NCI-H187 treated with DMSO at 0.1 percent for 48 hours (cell line): ENCODE data around the gene ADGRG1.

Experiments
- DNase-seq: peaks from one replicate; lab custom pipeline; 2025; lab: John Stamatoyannopoulos, UW

ADGRG1 gene

DNA sequence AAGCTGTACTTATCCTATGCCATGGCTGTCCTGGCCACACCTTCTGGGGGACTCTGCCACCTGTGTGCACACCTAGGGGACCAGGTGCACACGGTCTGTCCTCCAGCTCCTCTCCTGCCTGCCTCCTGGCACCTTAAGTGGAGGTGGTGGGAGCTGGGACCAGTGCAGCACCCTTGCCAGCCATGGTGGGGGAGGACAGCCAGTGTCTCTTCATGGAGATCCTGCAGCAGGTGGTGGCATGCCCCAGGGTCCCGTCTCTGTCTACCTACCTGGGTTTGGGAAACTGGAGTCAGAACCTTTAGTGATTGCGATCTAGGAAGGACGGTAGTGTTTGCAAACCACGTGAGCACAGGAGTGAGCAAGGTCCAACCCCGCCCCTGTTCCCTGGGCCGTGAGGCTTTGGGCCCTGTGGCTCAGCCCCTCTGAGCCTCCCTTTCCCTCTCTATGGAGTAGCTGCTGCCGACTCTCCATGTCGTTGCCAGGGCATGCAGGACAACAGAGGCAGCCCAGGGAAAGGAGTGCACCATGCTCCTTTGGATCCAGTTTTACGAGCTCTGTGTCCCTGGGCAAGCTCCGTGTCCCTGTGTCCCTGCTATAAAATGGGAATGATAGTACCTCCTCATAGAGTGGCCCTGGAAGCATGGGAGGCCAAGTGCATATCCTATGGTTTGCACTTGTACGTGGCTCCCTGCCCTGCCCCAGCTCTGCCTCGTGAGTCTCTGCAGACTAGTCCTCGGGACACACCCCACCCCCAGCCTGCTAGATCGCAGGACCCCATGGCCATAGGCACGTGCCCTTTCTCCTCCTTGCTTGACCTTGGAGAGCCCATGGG lies 7.1 kb downstream of the ADGRG1 start:
- no peak for DNase-seq

DNA sequence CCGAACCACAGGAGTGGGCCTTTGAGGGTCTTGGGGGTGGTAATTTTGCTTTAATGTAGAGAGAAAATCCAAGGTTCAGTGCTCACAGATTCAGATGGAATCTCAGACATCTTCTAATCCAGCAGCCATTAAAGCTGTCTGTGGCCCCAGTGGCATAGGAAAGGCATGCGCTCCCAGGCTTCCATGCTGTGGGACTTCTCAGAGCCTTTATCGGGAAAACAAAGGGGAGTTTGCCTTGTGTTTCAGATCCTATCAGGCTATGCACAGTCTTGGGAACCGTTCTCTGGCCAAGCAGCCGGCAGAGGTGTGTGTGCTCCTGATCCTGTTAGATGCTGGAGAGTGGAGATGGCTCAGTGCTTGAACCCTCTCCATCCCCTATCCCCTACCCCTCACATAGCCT lies 7.8 kb downstream of the ADGRG1 start:
- no peak for DNase-seq

DNA sequence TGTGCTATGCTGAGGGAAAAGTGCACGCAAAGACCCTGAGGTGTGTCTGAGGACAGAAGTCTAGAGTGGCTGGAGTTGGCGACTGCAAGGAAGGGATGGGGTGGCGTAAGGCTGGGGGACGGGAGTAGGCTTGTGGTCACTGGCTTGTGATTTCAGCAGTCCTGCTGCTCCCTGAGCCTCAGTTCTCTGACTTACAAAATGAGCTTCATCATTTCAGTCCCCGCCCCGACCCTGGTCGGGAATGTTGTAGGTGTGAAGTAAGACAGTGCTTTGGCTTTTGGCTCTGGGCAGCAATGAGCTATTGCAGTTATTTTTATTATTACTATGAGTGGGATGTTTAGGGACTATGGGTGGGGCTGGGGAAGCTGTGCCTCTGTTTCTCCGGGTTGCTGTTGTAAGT lies 8.6 kb downstream of the ADGRG1 start:
- DNase-seq: no peak

DNA sequence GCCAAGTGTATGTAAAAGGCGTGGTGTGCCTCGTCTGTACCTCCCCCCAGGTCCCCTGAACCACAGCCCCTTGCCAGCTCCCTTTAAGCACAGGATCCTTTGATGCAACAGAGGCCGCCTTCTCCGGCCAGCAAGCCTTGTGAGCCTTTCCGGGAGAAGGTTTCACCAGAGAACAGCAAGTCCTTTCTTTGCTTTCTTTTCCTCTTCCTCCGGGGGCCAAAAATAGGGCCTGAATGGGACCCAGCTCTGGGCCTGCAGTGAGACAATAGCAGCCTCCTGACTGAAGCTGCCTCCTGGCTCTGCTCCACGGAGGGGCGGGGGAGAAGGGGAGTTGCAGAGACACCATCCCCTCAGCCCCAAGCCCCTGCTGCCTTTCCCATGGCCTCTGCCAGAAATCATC lies 9.0 kb downstream of the ADGRG1 start:
- DNase-seq: no peak

DNA sequence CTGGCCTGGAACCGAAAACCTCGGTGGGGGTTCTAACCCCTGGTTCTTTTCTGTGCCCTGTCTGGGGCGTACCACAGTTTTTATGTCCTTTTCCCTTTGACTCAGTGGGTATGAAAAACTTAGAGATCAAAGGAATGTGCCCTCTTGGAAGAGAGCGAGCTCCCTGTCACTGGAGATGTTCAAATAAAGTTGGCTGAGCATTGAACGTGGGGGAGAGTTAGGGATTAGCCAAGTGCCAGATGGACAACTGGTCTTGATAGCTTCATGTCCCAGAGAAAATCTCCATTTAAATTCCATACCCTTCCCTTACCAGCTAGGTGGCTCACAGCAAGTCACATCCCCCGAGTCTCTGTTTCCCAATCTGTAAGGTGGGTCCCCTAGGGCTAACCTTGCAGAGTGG lies 9.5 kb downstream of the ADGRG1 start:
- DNase-seq: no peak

DNA sequence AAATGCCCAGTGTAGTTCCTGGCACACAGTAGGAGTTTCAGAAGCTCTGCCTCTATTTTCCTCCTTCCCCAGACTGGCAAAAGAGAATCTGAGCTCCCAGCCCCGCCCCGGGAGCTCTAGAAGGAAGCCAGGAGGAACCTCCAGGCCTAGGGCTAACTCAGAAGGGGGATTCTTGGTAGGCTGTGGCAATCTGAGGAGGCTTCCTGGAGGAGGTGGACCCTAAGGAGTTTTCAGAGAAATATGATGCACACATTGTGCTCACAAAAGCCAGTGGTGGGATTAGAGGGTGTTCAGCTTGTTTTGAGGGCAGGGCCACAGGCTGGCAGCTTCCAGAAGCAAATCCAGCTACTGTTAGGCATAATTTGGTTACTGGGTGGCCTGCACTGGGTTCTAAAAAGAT lies 10.0 kb downstream of the ADGRG1 start:
- DNase-seq: no peak

DNA sequence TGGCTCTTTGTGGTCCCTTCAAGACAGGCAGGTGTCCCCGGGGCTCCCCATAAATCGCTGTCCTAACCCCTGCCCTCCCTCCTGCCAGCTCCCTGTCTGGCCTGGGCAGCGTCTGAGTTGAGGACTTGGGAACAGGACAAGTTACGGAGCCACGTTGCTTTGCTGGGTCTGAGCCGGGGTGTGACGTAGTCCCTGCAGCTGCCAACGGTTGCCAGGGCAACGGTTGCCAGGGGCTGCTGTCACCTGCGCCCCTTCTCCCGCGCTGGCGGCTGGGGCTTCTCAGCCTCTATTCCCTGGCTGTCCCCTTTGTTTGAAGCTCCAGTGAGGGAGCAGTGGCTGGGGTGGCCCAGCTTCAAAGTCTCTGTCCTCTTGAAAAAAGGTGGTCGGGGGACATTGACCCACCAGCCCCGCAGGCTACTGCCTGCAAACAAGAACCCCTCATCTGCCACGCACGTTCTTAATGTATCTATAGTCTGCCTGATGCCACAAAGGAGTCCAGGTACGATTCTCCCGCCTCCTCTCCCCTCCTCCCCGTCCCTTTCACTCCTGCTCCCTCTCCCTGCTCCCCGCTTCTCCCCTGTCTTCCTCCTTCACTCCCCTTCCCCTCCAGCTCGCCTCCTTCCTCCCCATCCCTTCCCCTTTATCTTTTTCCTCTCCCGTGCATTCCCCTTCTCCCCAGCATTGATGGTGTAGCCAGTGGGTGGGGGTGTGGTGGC lies 10.9 kb downstream of the ADGRG1 start:
- no peak for DNase-seq

DNA sequence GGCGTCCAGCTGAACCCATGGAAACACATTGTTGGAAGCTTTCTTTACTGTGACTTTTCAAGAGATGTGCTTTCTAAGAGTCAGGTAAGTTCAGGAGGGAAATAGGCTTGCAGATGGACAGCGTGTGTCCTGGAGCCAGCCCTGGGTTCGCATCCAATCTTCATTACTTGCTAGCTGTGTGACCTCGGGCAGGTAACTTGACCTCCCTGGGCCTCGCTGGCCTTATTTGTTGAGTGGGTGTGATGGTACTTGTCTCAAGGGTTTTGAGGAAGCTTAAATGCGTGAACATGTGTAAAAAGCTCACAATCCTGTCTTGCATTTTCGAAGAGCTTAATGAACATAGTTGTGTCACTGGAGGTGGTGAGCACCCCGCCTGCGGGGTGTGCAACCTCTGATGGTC lies 11.8 kb downstream of the ADGRG1 start:
- no peak for DNase-seq

DNA sequence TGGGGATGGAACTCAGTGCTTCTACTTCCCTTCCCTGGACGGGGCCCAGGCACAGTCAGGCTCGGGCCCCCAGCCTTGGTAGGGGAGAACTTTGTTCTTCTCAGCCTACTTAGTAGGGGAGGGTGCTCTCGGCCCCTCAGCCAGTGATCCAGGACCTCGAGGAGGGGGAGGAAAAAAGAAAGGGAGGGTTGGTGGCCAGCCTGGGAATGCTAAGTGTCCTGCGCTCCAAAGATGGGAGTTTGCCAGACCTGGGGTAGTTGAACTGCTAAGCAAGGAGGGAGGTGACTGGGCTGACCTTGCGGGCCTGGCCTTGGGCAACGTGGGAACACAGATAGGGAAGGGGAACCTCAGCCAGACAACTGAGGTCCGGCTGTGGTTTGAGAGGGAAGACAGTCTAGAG lies 12.2 kb downstream of the ADGRG1 start:
- DNase-seq: no peak

DNA sequence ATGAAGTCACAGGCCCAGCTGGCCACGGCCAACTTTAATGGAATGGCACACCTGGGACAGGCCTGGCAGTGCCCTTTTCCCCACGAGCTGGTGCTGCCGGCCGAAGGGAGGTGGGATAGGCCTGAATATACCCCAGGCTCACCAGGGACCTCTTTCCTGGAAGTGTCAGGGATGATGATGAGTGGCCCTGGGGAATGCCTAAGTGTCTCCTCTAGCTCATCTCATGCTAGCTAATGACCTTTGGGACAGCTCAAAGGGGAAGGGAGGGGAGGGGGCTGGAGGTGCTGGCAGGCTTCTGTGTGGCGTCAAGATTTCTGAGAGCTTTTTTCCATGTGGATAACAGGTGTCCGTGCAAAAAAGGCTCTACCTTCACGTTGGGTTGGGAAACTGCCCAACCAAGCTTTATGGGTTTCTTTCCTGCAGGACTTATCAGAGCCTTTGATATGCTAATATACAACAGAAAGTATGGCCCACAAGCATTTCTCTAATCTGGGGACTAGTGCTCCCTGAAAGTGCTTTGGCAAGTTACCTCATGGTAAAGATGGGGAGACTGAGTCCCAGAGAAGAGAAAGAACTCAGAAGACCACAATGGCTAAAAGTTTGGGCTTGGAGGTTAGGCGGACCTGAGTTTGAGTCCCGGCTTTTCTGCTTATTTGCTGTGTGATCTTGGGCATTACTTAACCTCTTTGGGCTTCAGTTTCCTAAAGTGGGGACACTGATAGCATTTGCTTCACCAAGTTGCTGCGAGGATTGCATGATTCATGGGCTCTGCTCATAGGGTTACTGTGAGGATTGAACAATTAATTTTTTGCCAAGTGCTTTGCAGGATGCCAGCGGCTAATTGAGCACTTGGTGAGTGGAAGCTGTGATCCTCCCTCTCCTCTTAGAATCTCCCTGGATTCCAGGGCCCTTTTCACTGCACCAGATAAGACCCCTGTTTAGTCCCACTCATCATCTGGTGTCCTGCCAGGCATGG lies 14.0 kb downstream of the ADGRG1 start:
- no peak for DNase-seq

DNA sequence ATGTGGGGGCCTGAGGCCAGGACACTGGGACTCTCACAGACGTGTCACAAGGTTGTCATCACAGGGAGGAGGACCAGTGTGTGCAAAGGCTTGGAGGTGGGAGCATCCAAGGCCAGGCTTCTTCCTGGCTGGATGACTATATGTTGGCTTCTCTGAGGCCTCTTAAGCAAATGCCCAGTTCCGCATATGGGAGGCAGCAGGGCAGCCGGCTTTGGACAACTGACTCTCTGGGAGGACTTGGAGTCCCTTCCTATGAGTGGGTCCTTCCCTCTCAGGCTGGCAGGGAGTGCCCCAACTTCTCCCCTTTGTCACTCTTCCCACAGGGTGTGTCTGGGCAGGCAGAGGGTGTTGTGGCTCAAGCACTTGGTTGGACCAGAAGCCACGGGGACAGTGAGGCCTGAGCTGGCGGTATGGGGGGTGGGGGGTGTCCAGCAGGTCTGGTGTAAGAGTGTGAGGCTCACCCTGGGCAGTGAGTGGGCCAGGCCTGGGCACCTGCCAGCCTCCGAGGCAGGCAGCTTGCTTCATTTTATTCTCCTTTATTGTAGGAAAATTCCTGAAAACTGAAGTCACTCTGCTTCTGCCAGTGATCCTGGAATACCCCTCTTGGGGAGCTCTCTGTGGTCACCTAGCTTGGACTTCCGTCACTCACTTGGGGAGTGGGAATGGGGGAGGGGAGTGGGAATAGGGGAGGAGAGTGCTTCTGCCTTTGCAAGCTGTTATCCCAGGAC lies 14.9 kb downstream of the ADGRG1 start:
- no peak for DNase-seq

DNA sequence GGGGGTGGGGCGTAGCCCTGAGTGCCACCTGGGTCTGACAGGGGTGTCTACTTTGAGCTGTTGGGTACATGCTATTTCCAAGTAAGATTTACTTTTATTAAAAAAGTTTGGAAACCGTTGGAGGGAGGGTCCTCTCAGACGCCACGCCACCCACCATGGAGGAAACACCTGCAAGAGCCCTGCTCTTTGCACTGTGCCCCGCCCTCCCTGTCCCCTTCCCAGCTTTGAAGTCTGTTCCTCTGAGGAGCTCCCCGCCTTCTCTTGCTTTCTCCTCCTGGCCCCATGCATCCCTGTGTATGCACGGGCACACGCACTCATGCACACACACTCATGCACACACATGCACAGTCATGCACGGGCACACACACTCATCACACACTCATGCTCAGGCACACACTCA lies 15.5 kb downstream of the ADGRG1 start:
- DNase-seq: no peak

DNA sequence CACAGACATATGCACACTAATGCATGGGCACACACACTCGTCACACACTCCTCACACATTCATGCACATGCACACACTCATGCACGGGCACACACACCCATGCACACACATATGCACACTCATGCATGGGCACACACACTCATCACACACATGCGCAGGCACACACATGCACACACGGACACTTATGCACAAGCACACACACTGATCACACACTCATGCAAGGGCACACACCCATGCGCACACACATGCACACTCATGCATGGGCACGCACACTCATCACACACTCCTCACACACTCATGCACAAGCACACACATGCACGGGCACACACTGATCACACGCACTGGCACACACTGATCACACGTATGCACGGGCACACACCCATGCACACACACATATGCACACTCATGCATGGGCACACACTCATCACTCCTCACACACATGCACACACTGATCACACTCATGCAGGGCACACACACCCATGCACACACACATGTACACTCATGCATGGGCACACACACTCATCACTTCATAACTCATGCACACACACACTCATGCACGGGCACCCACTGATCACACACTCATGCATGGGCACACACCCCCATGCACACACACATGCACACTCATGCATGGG lies 16.1 kb downstream of the ADGRG1 start:
- no peak for DNase-seq

DNA sequence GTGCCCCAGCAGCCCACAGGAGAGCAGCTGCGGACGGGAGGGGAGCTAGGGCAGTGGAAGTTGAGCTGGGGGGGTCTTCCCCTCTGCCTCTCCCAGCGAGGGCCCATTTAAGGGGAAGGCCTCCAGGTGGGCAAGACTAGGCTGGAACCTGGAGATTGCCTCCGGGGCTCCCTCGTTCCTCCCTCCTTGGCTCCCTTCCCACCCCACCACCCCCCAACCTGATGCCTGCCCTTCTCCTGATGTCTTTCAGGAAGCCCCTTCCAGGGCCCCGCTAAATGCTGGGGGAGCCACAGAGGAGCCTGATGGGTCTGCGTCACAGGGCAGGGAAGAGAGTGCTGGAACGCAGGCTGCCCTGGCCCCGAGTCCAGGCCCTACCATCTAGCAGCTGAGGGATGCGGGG lies 16.7 kb downstream of the ADGRG1 start:
- no peak for DNase-seq

DNA sequence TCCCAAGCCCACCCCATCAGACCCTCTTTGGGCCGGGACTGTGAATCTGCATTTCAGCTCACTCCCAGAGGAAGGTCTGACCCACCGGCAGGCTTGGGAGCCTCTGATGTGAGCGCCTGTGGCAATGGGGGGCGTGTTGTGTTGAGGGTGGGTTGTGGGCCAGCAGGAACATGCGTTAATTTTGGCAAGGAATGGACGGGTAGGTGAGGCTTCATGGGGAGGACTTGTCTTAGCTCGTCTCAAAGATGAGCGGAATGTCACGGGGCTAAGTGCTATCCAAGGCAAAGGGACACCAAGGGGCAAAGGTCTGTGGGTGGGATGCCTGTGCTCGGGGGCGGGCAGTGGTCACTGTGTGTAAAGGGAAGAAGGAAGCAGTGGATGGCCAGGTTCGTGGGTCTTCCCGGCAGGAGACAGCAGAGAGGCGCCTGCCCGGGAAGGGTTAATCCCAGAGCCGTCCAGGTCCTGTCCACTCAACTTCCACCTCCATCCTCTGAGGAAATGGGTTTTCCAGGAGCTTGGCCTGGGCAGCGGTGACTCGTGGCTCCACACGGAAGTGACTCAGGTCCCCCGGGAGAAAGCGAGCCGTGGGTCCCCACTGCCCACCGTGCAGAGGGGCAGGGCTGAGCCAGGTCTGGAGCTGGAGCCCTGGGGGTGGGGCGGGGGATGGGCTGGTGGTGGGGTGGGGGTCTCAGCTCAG lies 17.4 kb downstream of the ADGRG1 start:
- DNase-seq: no peak

DNA sequence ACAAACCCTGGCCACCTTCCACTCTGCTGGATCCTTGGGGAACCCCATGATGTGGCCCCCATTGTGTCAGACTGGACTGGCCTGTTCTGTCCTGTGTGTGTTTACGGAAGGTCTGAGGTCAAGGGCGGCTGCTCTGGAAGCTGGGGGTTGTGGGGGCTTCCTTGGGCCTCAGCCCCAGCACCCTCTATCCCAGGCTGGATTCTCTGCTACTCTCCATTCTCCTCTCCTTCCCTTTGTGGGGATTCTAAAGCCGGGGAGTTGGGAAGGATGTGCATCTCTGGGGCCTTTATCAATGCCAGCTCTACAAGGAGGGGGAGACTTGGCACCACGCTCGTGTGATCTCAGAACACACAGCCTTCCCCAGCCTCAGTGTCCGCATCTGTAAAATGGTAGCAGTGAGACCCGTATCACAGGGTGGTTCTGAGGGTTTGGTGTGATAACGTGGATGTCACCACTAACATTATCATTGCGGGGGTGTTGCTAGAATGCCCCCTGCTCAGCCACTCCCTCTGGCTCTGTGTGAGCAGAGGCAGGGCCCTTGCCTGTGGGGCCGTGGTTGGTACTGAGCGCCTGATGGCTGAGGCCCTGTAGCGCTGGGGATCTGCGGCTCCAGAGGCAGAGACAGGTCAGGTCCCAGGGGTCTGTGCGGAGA lies 18.1 kb downstream of the ADGRG1 start:
- DNase-seq: no peak

DNA sequence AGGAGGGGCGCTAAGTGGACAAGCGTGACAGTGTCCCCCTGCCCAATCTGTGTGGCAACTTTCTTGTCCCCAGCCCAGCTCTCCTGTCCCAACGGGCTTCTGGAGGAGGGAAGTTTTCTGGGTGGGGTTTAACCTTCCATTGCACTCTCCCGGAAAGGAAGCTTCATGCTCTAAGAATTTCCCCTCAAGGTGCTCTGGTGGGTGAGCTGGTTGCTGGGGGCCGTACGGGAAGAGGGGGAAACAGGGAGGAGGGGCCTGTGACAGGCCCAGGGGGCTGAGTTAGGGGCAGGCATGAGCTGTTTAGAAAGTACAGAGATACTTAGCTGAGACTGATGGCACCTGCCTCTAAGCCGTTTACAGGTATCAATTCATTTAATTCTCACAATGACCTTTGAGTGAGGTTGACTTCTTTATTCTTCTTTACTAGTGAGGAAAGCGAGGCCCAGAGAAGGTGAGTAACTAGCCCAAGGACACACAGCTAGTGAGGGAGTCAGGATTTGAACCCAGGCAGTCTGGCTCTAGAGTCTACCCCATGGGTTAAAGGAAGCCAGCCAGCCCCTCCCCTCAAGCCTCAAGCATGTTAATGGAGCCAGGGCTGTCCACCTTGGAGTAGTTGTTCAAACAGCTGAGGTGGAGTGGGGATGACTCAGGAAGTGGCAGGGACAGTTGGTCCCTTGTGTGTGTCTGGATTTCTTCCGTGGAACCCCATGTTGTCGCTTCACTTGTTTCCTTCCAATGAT lies 18.9 kb downstream of the ADGRG1 start:
- no peak for DNase-seq

DNA sequence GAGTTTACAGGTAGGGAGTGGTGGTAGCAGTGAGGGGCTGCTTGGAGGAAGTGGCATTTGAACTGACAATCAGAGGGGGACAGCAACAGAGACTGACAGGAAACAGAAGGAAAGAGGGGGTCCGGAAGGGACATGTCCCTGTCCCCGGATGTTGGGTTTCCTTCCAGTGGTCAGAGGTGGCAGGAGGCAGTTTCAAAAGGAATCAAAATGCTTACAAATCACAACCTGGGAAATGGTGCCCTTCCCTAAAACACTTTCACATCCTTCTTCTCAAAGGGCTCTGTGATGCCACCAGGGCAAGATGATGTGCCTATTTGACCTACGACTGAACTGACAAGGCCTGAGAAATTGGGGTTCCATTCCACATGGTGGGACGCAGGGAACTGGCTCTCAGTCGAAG lies 19.7 kb downstream of the ADGRG1 start:
- no peak for DNase-seq
